ENCODE measurements around the gene CADM1.

GRCh38 chr11:115505175-115505574, 960 bp upstream of the CADM1 start:
- no peak for TF ChIP-seq CTCF (conservative IDR thresholded peaks at IDR 0.05; ENCODE audit: low read depth, low read length)
- no peak for TF ChIP-seq EZH2 (IDR thresholded peaks at IDR 0.05; ENCODE audit: low read length, unreplicated experiment)
- no peak for TF ChIP-seq EZH2phosphoT487 (IDR thresholded peaks at IDR 0.05; ENCODE audit: borderline replicate concordance, low read length)
